Measurements from ENCODE around the gene SLC25A6.

DNA sequence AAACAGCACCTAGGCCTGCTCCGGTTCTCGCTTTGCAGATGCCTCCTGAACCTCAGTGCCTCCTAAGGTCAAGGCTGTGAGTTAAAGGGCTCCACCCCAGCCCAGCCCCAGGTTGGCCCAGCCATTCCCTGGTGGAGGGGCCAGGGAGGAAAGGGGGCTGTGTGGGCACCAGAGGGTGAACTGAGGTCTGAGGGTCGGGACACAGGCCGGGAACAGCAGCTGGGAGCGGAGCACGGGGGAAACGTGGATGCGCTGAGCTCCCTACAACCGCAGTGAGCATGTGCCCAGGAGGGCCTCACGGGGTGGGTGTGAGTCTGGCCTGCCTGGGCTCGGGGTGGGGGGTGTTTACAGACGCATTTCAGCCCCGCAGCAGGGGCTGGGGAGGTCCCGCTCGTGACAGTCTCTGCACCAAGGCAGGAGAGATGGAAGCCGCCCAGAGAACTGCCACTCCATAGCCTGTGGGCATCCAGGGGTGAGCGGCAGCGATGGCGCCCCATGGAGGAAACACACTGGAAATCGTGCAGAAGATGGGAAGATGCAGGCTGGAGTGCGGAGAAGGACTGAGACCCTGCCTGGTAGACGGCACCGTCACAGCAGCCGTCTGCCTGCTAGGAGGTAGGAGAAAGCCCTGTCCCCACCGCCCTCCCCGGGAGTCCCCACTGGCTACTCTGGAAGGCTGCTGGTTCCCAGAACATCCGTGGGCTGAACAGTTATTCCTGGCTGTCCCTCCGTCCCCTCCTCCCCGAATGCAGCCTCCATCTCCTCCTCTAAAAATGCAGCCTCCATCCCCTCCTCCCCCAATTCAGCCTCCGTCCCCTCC, 9.9 kb upstream of the SLC25A6 start:
- TF ChIP-seq, protein P1, sequence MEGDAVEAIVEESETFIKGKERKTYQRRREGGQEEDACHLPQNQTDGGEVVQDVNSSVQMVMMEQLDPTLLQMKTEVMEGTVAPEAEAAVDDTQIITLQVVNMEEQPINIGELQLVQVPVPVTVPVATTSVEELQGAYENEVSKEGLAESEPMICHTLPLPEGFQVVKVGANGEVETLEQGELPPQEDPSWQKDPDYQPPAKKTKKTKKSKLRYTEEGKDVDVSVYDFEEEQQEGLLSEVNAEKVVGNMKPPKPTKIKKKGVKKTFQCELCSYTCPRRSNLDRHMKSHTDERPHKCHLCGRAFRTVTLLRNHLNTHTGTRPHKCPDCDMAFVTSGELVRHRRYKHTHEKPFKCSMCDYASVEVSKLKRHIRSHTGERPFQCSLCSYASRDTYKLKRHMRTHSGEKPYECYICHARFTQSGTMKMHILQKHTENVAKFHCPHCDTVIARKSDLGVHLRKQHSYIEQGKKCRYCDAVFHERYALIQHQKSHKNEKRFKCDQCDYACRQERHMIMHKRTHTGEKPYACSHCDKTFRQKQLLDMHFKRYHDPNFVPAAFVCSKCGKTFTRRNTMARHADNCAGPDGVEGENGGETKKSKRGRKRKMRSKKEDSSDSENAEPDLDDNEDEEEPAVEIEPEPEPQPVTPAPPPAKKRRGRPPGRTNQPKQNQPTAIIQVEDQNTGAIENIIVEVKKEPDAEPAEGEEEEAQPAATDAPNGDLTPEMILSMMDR (IDR thresholded peaks at IDR 0.05; ENCODE audit: extremely low read depth in 1 of 2, insufficient read depth in 1 of 2, low read depth in 1 of 2, low read length in 2 of 2), result no peak
- TF ChIP-seq POLR2AphosphoS5 (IDR thresholded peaks at IDR 0.05; ENCODE audit: insufficient read depth, low read depth, low read length) (no peak), EZH2 (IDR thresholded peaks at IDR 0.05; ENCODE audit: borderline replicate concordance, low read depth, low read length, severe bottlenecking) (no peak), MAX (IDR thresholded peaks at IDR 0.05; ENCODE audit: insufficient read depth, insufficient read length) (no peak), POLR2A (IDR thresholded peaks at IDR 0.05; ENCODE audit: low read depth, low read length) (no peak), GATA2 (IDR thresholded peaks at IDR 0.05; ENCODE audit: insufficient read depth, insufficient read length, low read depth, low read length) (no peak)

Measured in endothelial cell of umbilical vein (primary cell).